Lower leg skin (tissue), 3 donors: ENCODE data around the gene ATP1B2.
"Not testable (repeated sequence)": the region's sequence is repeated elsewhere in the genome, so short reads cannot be mapped to it uniquely, and the experiment has no call there.

Source experiments
- POLR2A ChIP-seq, 2 donors: fragments of 450-650 bp; IDR thresholded peaks; one replicate each; pipeline ENCODE4 v1.6.1; 2016 to 2017; ENCODE audit warnings: antibody characterized with exemption in 2 of 2, mild to moderate bottlenecking in 1 of 2, moderate library complexity in 1 of 2
- TF ChIP-seq, protein P1 (sequence below), 3 donors: fragments of 450-650 bp; IDR thresholded peaks; one replicate each; pipeline ENCODE4 v1.5.1; 2016; ENCODE audit warnings: antibody characterized with exemption in 3 of 3, mild to moderate bottlenecking in 3 of 3, moderate library complexity in 2 of 3

DNA sequence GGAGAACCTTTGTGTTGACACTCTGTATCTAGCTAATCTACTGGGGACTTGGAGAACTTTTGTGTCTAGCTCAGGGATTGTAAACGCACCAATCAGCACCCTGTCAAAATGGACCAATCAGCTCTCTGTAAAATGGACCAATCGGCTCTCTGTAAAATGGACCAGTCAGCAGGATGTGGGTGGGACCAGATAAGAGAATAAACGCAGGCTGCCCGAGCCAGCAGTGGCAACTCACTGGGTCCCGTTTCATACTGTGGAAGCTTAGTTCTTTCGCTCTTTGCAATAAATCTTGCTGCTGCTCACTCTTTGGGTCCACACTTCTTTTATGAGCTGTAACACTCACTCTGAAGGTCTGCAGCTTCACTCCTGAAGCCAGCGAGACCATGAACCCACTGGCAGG is 9.1 kb upstream of the ATP1B2 start:
- TF ChIP-seq POLR2A (IDR thresholded peaks at IDR 0.05), result not testable (repeated sequence)
- TF ChIP-seq, protein P1, sequence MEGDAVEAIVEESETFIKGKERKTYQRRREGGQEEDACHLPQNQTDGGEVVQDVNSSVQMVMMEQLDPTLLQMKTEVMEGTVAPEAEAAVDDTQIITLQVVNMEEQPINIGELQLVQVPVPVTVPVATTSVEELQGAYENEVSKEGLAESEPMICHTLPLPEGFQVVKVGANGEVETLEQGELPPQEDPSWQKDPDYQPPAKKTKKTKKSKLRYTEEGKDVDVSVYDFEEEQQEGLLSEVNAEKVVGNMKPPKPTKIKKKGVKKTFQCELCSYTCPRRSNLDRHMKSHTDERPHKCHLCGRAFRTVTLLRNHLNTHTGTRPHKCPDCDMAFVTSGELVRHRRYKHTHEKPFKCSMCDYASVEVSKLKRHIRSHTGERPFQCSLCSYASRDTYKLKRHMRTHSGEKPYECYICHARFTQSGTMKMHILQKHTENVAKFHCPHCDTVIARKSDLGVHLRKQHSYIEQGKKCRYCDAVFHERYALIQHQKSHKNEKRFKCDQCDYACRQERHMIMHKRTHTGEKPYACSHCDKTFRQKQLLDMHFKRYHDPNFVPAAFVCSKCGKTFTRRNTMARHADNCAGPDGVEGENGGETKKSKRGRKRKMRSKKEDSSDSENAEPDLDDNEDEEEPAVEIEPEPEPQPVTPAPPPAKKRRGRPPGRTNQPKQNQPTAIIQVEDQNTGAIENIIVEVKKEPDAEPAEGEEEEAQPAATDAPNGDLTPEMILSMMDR (IDR thresholded peaks at IDR 0.05), result not testable (repeated sequence)
